ENCODE measurements around the gene KDM4C. TPM values are rescaled to one million over a fixed set of nuclear protein-coding genes. Genes with fewer than 3 reads are reported as not detected.

KDM4C gene
- total RNA-seq, 1 donor from 2014 or later, result 18.2 TPM

DNA sequence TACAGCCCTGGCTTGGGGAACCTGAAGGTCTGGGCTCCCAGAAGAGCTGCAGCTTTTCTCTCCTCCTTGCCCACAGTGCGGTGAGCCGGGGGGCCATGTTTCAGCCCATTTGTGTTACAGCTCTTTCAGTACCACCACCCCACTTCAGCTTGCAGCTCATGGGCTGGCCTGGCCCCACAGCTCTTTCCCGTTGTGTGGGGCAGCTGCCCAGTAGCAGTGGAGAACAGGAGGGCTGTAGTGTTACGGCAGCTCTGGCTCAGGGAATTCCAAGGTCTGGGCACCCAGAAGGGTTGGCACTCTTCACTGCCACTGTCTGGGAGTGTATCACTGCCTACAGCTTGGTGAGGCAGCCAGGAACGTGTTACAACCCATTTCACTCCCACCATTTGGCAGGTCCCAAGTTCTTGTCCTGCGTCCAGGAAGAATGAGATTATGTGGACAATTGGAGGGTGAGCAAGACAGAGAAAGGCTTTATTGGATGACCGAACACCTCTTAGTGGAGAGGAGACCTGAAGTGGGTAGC lies 390.5 kb downstream of the KDM4C start:
- H3K4me3 ChIP-seq (ENCODE audit: insufficient read depth, low read depth, low read length), result no peak overlapping the region
- no peaks in the 10 kb centered on the region for H3K4me1 ChIP-seq (ENCODE audit: insufficient read depth, low read length)
- FAIRE-seq (no peak), DNase-seq (ENCODE audit: low read depth) (no peak)
- Mint-ChIP-seq H3K4me1 (ENCODE audit: low read depth, unreplicated experiment) (peaks cover 14% of the 10 kb centered on the region), H3K9me3 (ENCODE audit: unreplicated experiment) (no peaks in the 10 kb centered on the region), H3K36me3 (ENCODE audit: low read depth, unreplicated experiment) (peaks cover 3% of the 10 kb centered on the region), H3K27me3 (ENCODE audit: low read depth, unreplicated experiment) (no peaks in the 10 kb centered on the region), H3K27ac (ENCODE audit: unreplicated experiment) (no peak overlapping the region), H3K4me3 (ENCODE audit: unreplicated experiment) (no peak overlapping the region)
- no peak overlapping the region for H3K4me2 ChIP-seq (ENCODE audit: low read length)
- no peaks in the 10 kb centered on the region for H3K79me2 ChIP-seq (ENCODE audit: insufficient read depth, low read length)
- H3K36me3 ChIP-seq (ENCODE audit: insufficient read depth, low read length), result no peaks in the 10 kb centered on the region
- no peaks in the 10 kb centered on the region for H3K27me3 ChIP-seq (ENCODE audit: insufficient read depth, low read length)
- H3K27ac ChIP-seq (ENCODE audit: low read depth, low read length), result no peak overlapping the region
- no peaks in the 10 kb centered on the region for H4K20me1 ChIP-seq (ENCODE audit: insufficient read depth, low read length)
- H2AFZ ChIP-seq (ENCODE audit: low read depth, low read length), result no peak overlapping the region
- TF ChIP-seq, protein P1, sequence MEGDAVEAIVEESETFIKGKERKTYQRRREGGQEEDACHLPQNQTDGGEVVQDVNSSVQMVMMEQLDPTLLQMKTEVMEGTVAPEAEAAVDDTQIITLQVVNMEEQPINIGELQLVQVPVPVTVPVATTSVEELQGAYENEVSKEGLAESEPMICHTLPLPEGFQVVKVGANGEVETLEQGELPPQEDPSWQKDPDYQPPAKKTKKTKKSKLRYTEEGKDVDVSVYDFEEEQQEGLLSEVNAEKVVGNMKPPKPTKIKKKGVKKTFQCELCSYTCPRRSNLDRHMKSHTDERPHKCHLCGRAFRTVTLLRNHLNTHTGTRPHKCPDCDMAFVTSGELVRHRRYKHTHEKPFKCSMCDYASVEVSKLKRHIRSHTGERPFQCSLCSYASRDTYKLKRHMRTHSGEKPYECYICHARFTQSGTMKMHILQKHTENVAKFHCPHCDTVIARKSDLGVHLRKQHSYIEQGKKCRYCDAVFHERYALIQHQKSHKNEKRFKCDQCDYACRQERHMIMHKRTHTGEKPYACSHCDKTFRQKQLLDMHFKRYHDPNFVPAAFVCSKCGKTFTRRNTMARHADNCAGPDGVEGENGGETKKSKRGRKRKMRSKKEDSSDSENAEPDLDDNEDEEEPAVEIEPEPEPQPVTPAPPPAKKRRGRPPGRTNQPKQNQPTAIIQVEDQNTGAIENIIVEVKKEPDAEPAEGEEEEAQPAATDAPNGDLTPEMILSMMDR (IDR thresholded peaks at IDR 0.05; ENCODE audit: insufficient read depth, low read depth, low read length), result no peak
- TF ChIP-seq EZH2 (IDR thresholded peaks at IDR 0.05; ENCODE audit: insufficient read depth, low read length), result no peak
- H3K9me3 ChIP-seq (ENCODE audit: insufficient read depth, low read depth, low read length), result no peaks in the 10 kb centered on the region
- no peak overlapping the region for H3K9ac ChIP-seq (ENCODE audit: low read length)

DNA sequence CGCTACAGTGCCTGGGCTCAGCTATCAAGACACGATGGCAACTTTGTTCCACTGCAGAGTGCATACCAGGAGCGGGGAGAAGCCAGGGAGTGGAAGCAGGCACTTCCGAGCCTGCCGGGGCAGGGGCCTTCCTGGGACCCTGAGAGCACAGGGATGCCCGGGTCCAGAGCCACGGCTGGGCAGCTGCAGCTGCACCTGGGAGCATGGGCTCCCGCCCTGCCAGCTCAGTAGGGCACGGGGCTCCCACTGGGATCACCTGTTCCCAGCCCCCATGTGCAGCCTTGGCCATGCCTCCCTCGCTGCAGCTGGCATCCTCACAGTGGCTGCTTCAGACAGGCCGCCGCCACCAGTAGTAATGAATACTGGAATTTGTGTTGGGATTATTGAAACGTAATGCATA lies 391.5 kb downstream of the KDM4C start:
- Histone ChIP-seq H3K27ac (ENCODE audit: low read depth, low read length) (no peak overlapping the region), H3K79me2 (ENCODE audit: insufficient read depth, low read length) (no peaks in the 10 kb centered on the region), H3K9ac (ENCODE audit: low read length) (no peak overlapping the region), H2AFZ (ENCODE audit: low read depth, low read length) (no peak overlapping the region), H3K27me3 (ENCODE audit: insufficient read depth, low read length) (no peaks in the 10 kb centered on the region), H3K4me2 (ENCODE audit: low read length) (no peak overlapping the region), H3K36me3 (ENCODE audit: insufficient read depth, low read length) (no peaks in the 10 kb centered on the region), H3K9me3 (ENCODE audit: insufficient read depth, low read depth, low read length) (no peaks in the 10 kb centered on the region), H3K4me1 (ENCODE audit: insufficient read depth, low read length) (no peaks in the 10 kb centered on the region), H4K20me1 (ENCODE audit: insufficient read depth, low read length) (no peaks in the 10 kb centered on the region), H3K4me3 (ENCODE audit: insufficient read depth, low read depth, low read length) (no peak overlapping the region)
- TF ChIP-seq, protein P1 (IDR thresholded peaks at IDR 0.05; ENCODE audit: insufficient read depth, low read depth, low read length), result no peak
- no peak for TF ChIP-seq EZH2 (IDR thresholded peaks at IDR 0.05; ENCODE audit: insufficient read depth, low read length)
- no peaks in the 10 kb centered on the region for H3K9me3 Mint-ChIP-seq (ENCODE audit: unreplicated experiment)
- H3K27ac Mint-ChIP-seq (ENCODE audit: unreplicated experiment), result no peak overlapping the region
- FAIRE-seq, result no peak
- H3K4me3 Mint-ChIP-seq (ENCODE audit: unreplicated experiment), result no peak overlapping the region
- peaks cover 12% of the 10 kb centered on the region for H3K4me1 Mint-ChIP-seq (ENCODE audit: low read depth, unreplicated experiment)
- no peaks in the 10 kb centered on the region for H3K27me3 Mint-ChIP-seq (ENCODE audit: low read depth, unreplicated experiment)
- H3K36me3 Mint-ChIP-seq (ENCODE audit: low read depth, unreplicated experiment), result peaks cover 4% of the 10 kb centered on the region
- DNase-seq (ENCODE audit: low read depth), result no peak

DNA sequence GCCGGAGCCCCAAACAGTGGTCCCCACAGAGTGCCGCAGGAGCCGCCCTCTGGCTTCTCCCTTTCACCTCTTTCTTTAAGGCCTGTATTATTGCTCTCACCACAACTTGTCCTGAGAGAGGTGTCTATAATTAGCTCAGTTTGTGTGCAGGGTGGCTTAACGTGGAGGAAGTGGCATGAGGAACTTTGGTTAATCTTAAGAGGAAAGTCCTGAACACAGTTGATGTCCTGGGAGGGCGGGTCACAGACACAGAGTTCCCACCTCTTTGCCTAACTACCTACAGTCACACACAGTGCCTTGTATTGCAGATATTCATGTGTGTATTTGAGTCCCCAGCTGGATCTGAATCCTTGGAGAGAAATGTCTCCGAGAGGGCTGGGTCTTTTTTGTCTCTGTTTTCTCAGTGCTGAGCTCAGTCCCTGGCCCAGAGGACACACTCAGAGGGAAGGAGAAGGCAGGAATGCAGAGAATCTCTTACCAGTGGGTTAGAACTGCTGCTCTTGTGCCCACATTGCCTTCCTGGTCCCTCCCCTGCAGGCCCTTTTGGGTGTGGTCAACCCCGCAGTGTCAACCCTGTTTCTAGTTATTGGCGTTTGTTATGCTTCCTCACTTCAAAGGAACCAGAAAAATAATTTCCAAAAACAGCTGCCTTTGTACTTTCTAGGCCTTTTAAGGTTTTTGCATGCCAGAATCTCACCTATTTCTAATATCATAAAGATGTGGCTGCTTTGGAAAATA lies 392.5 kb downstream of the KDM4C start:
- Histone ChIP-seq H3K4me2 (ENCODE audit: low read length) (no peak overlapping the region), H3K4me1 (ENCODE audit: insufficient read depth, low read length) (no peaks in the 10 kb centered on the region), H4K20me1 (ENCODE audit: insufficient read depth, low read length) (no peaks in the 10 kb centered on the region), H3K4me3 (ENCODE audit: insufficient read depth, low read depth, low read length) (no peak overlapping the region), H3K27ac (ENCODE audit: low read depth, low read length) (no peak overlapping the region), H3K9me3 (ENCODE audit: insufficient read depth, low read depth, low read length) (no peaks in the 10 kb centered on the region), H2AFZ (ENCODE audit: low read depth, low read length) (no peak overlapping the region), H3K9ac (ENCODE audit: low read length) (no peak overlapping the region), H3K79me2 (ENCODE audit: insufficient read depth, low read length) (no peaks in the 10 kb centered on the region), H3K36me3 (ENCODE audit: insufficient read depth, low read length) (no peaks in the 10 kb centered on the region), H3K27me3 (ENCODE audit: insufficient read depth, low read length) (no peaks in the 10 kb centered on the region)
- peaks cover 10% of the 10 kb centered on the region for H3K4me1 Mint-ChIP-seq (ENCODE audit: low read depth, unreplicated experiment)
- DNase-seq (ENCODE audit: low read depth), result no peak
- H3K27ac Mint-ChIP-seq (ENCODE audit: unreplicated experiment), result no peak overlapping the region
- H3K4me3 Mint-ChIP-seq (ENCODE audit: unreplicated experiment), result no peak overlapping the region
- H3K36me3 Mint-ChIP-seq (ENCODE audit: low read depth, unreplicated experiment), result peaks cover 6% of the 10 kb centered on the region
- TF ChIP-seq, protein P1 (IDR thresholded peaks at IDR 0.05; ENCODE audit: insufficient read depth, low read depth, low read length), result no peak
- no peak for TF ChIP-seq EZH2 (IDR thresholded peaks at IDR 0.05; ENCODE audit: insufficient read depth, low read length)
- H3K27me3 Mint-ChIP-seq (ENCODE audit: low read depth, unreplicated experiment), result no peaks in the 10 kb centered on the region
- no peak for FAIRE-seq
- no peaks in the 10 kb centered on the region for H3K9me3 Mint-ChIP-seq (ENCODE audit: unreplicated experiment)
